HG03095 (cell line): ENCODE measurements around the gene MGMT.
A peak's percentile ranks its signal among the peaks of the same experiment; 100 is the strongest.

ENCODE experiments used
- ATAC-seq: cut with Tn5 transposase; IDR thresholded peaks from one replicate; pipeline ENCODE4 v1.9.1; 2021; ENCODE audit warnings: moderate library complexity; ENCODE audit not compliant: unreplicated experiment

The MGMT gene

GRCh38 chr10:129580901-129581300, 113.9 kb downstream of the MGMT start:
- no peak for ATAC-seq

GRCh38 chr10:129581827-129582411, 114.9 kb downstream of the MGMT start:
- no peak for ATAC-seq

- ATAC-seq, result no peak
Observed at GRCh38 chr10:129583831-129584230, 116.8 kb downstream of the MGMT start.

GRCh38 chr10:129586898-129587443, 119.9 kb downstream of the MGMT start:
- ATAC-seq, result no peak

GRCh38 chr10:129589546-129589945, 122.5 kb downstream of the MGMT start:
- no peak for ATAC-seq

GRCh38 chr10:129593953-129594352, 126.9 kb downstream of the MGMT start:
- ATAC-seq, result no peak

GRCh38 chr10:129594811-129595210, 127.8 kb downstream of the MGMT start:
- ATAC-seq, result no peak

- ATAC-seq, result no peak
Observed at GRCh38 chr10:129598413-129598812, 131.4 kb downstream of the MGMT start.

GRCh38 chr10:129599160-129599559, 132.1 kb downstream of the MGMT start:
- no peak for ATAC-seq

- ATAC-seq, result no peak
Observed at GRCh38 chr10:129601737-129602136, 134.7 kb downstream of the MGMT start.

- ATAC-seq, result no peak
Observed at GRCh38 chr10:129602938-129603535, 136.0 kb downstream of the MGMT start.

- peak; percentile 44 for ATAC-seq
Observed at GRCh38 chr10:129604333-129605032, 137.4 kb downstream of the MGMT start.

GRCh38 chr10:129605266-129605985, 138.4 kb downstream of the MGMT start:
- ATAC-seq, result no peak

- ATAC-seq, result no peak
Observed at GRCh38 chr10:129605986-129606518, 139.0 kb downstream of the MGMT start.

GRCh38 chr10:129607607-129608109, 140.6 kb downstream of the MGMT start:
- no peak for ATAC-seq

GRCh38 chr10:129608653-129609052, 141.6 kb downstream of the MGMT start:
- no peak for ATAC-seq

- no peak for ATAC-seq
Observed at GRCh38 chr10:129609551-129609950, 142.5 kb downstream of the MGMT start.

GRCh38 chr10:129612481-129613109, 145.6 kb downstream of the MGMT start:
- ATAC-seq, result no peak

GRCh38 chr10:129613377-129613980, 146.4 kb downstream of the MGMT start:
- no peak for ATAC-seq

GRCh38 chr10:129614341-129614740, 147.3 kb downstream of the MGMT start:
- ATAC-seq, result no peak
